ENCODE results near the gene UHMK1.

UHMK1 gene

GRCh38 chr1:162527314-162527713 lies 29.7 kb downstream of the UHMK1 start:
- Histone ChIP-seq H3K9ac (ENCODE audit: low read length) (no peak overlapping the region), H3K9me3 (ENCODE audit: control insufficient read depth, insufficient read depth, low read depth, low read length) (no peaks in the 10 kb centered on the region), H3K36me3 (ENCODE audit: control insufficient read depth, insufficient read depth, low read length) (peaks cover 40% of the 10 kb centered on the region), H3K4me1 (ENCODE audit: control insufficient read depth, insufficient read depth, low read length) (peaks cover 10% of the 10 kb centered on the region), H3K27ac (ENCODE audit: low read depth, low read length) (no peak overlapping the region), H3K27me3 (ENCODE audit: control insufficient read depth, insufficient read depth, low read length) (no peaks in the 10 kb centered on the region), H3K4me3 (ENCODE audit: low read depth, low read length) (no peak overlapping the region)

- Histone ChIP-seq H3K4me1 (ENCODE audit: control insufficient read depth, insufficient read depth, low read length) (peaks cover 10% of the 10 kb centered on the region), H3K9me3 (ENCODE audit: control insufficient read depth, insufficient read depth, low read depth, low read length) (no peaks in the 10 kb centered on the region), H3K9ac (ENCODE audit: low read length) (no peak overlapping the region), H3K36me3 (ENCODE audit: control insufficient read depth, insufficient read depth, low read length) (peaks cover 9% of the 10 kb centered on the region), H3K4me3 (ENCODE audit: low read depth, low read length) (no peak overlapping the region), H3K27ac (ENCODE audit: low read depth, low read length) (no peak overlapping the region; the same call in 1 of the 2 replicates), H3K27me3 (ENCODE audit: control insufficient read depth, insufficient read depth, low read length) (no peaks in the 10 kb centered on the region)
Observed at GRCh38 chr1:162530307-162530987, 32.8 kb downstream of the UHMK1 start.

GRCh38 chr1:162530988-162531319 lies 33.3 kb downstream of the UHMK1 start:
- Histone ChIP-seq H3K9me3 (ENCODE audit: control insufficient read depth, insufficient read depth, low read depth, low read length) (no peaks in the 10 kb centered on the region), H3K27ac (ENCODE audit: low read depth, low read length) (no peak overlapping the region; the same call in 1 of the 2 replicates), H3K36me3 (ENCODE audit: control insufficient read depth, insufficient read depth, low read length) (peaks cover 4% of the 10 kb centered on the region), H3K4me1 (ENCODE audit: control insufficient read depth, insufficient read depth, low read length) (peaks cover 10% of the 10 kb centered on the region), H3K4me3 (ENCODE audit: low read depth, low read length) (no peak overlapping the region), H3K27me3 (ENCODE audit: control insufficient read depth, insufficient read depth, low read length) (no peaks in the 10 kb centered on the region), H3K9ac (ENCODE audit: low read length) (no peak overlapping the region)

- Histone ChIP-seq H3K27ac (ENCODE audit: low read depth, low read length) (no peak overlapping the region), H3K27me3 (ENCODE audit: control insufficient read depth, insufficient read depth, low read length) (no peaks in the 10 kb centered on the region), H3K9ac (ENCODE audit: low read length) (no peak overlapping the region), H3K36me3 (ENCODE audit: control insufficient read depth, insufficient read depth, low read length) (no peaks in the 10 kb centered on the region), H3K4me1 (ENCODE audit: control insufficient read depth, insufficient read depth, low read length) (peaks cover 3% of the 10 kb centered on the region), H3K9me3 (ENCODE audit: control insufficient read depth, insufficient read depth, low read depth, low read length) (no peaks in the 10 kb centered on the region), H3K4me3 (ENCODE audit: low read depth, low read length) (no peak overlapping the region)
Observed at GRCh38 chr1:162535501-162535900, 37.9 kb downstream of the UHMK1 start.

- Histone ChIP-seq H3K36me3 (ENCODE audit: control insufficient read depth, insufficient read depth, low read length) (no peaks in the 10 kb centered on the region), H3K27me3 (ENCODE audit: control insufficient read depth, insufficient read depth, low read length) (no peaks in the 10 kb centered on the region), H3K9me3 (ENCODE audit: control insufficient read depth, insufficient read depth, low read depth, low read length) (no peaks in the 10 kb centered on the region), H3K27ac (ENCODE audit: low read depth, low read length) (no peak overlapping the region), H3K9ac (ENCODE audit: low read length) (no peak overlapping the region), H3K4me3 (ENCODE audit: low read depth, low read length) (no peak overlapping the region), H3K4me1 (ENCODE audit: control insufficient read depth, insufficient read depth, low read length) (no peaks in the 10 kb centered on the region)
Observed at GRCh38 chr1:162536511-162536910, 38.9 kb downstream of the UHMK1 start.

- Histone ChIP-seq H3K4me3 (ENCODE audit: low read depth, low read length) (no peak overlapping the region), H3K9me3 (ENCODE audit: control insufficient read depth, insufficient read depth, low read depth, low read length) (no peaks in the 10 kb centered on the region), H3K27me3 (ENCODE audit: control insufficient read depth, insufficient read depth, low read length) (no peaks in the 10 kb centered on the region), H3K36me3 (ENCODE audit: control insufficient read depth, insufficient read depth, low read length) (no peaks in the 10 kb centered on the region), H3K4me1 (ENCODE audit: control insufficient read depth, insufficient read depth, low read length) (no peaks in the 10 kb centered on the region), H3K9ac (ENCODE audit: low read length) (no peak overlapping the region), H3K27ac (ENCODE audit: low read depth, low read length) (no peak overlapping the region)
Observed at GRCh38 chr1:162537216-162537615, 39.6 kb downstream of the UHMK1 start.

GRCh38 chr1:162538815-162539431 lies 41.3 kb downstream of the UHMK1 start:
- Histone ChIP-seq H3K27me3 (ENCODE audit: control insufficient read depth, insufficient read depth, low read length) (no peaks in the 10 kb centered on the region), H3K9ac (ENCODE audit: low read length) (no peak overlapping the region), H3K27ac (ENCODE audit: low read depth, low read length) (no peak overlapping the region), H3K36me3 (ENCODE audit: control insufficient read depth, insufficient read depth, low read length) (no peaks in the 10 kb centered on the region), H3K4me3 (ENCODE audit: low read depth, low read length) (no peak overlapping the region), H3K9me3 (ENCODE audit: control insufficient read depth, insufficient read depth, low read depth, low read length) (0 out of 2 replicates have a peak, but pooled peaks cover 5% of the 10 kb centered on the region), H3K4me1 (ENCODE audit: control insufficient read depth, insufficient read depth, low read length) (no peaks in the 10 kb centered on the region)

- Histone ChIP-seq H3K9me3 (ENCODE audit: control insufficient read depth, insufficient read depth, low read depth, low read length) (0 out of 2 replicates have a peak, but pooled peaks cover 5% of the 10 kb centered on the region), H3K4me3 (ENCODE audit: low read depth, low read length) (no peak overlapping the region), H3K9ac (ENCODE audit: low read length) (no peak overlapping the region), H3K27ac (ENCODE audit: low read depth, low read length) (no peak overlapping the region), H3K36me3 (ENCODE audit: control insufficient read depth, insufficient read depth, low read length) (no peaks in the 10 kb centered on the region), H3K27me3 (ENCODE audit: control insufficient read depth, insufficient read depth, low read length) (no peaks in the 10 kb centered on the region), H3K4me1 (ENCODE audit: control insufficient read depth, insufficient read depth, low read length) (no peaks in the 10 kb centered on the region)
Observed at GRCh38 chr1:162541619-162542141, 44.1 kb downstream of the UHMK1 start.

- H3K9me3 ChIP-seq (ENCODE audit: control insufficient read depth, insufficient read depth, low read depth, low read length), result 0 out of 2 replicates have a peak, but pooled peaks cover 5% of the 10 kb centered on the region
- no peak overlapping the region for H3K4me3 ChIP-seq (ENCODE audit: low read depth, low read length)
- H3K27me3 ChIP-seq (ENCODE audit: control insufficient read depth, insufficient read depth, low read length), result no peaks in the 10 kb centered on the region
- no peaks in the 10 kb centered on the region for H3K4me1 ChIP-seq (ENCODE audit: control insufficient read depth, insufficient read depth, low read length)
- no peak overlapping the region for H3K27ac ChIP-seq (ENCODE audit: low read depth, low read length)
- no peaks in the 10 kb centered on the region for H3K36me3 ChIP-seq (ENCODE audit: control insufficient read depth, insufficient read depth, low read length)
- H3K9ac ChIP-seq (ENCODE audit: low read length), result no peak overlapping the region
Observed at GRCh38 chr1:162543228-162543627, 45.6 kb downstream of the UHMK1 start.

GRCh38 chr1:162548170-162548569 lies 50.6 kb downstream of the UHMK1 start:
- 0 out of 2 replicates have a peak, but pooled peaks cover 2% of the 10 kb centered on the region for H3K9me3 ChIP-seq (ENCODE audit: control insufficient read depth, insufficient read depth, low read depth, low read length)
- no peak overlapping the region for H3K27ac ChIP-seq (ENCODE audit: low read depth, low read length)
- H3K36me3 ChIP-seq (ENCODE audit: control insufficient read depth, insufficient read depth, low read length), result no peaks in the 10 kb centered on the region
- H3K9ac ChIP-seq (ENCODE audit: low read length), result no peak overlapping the region
- no peaks in the 10 kb centered on the region for H3K4me1 ChIP-seq (ENCODE audit: control insufficient read depth, insufficient read depth, low read length)
- H3K4me3 ChIP-seq (ENCODE audit: low read depth, low read length), result no peak overlapping the region
- no peaks in the 10 kb centered on the region for H3K27me3 ChIP-seq (ENCODE audit: control insufficient read depth, insufficient read depth, low read length)

- H3K4me1 ChIP-seq (ENCODE audit: control insufficient read depth, insufficient read depth, low read length), result no peaks in the 10 kb centered on the region
- H3K9ac ChIP-seq (ENCODE audit: low read length), result no peak overlapping the region
- no peaks in the 10 kb centered on the region for H3K9me3 ChIP-seq (ENCODE audit: control insufficient read depth, insufficient read depth, low read depth, low read length)
- H3K27me3 ChIP-seq (ENCODE audit: control insufficient read depth, insufficient read depth, low read length), result no peaks in the 10 kb centered on the region
- no peak overlapping the region for H3K4me3 ChIP-seq (ENCODE audit: low read depth, low read length)
- no peaks in the 10 kb centered on the region for H3K36me3 ChIP-seq (ENCODE audit: control insufficient read depth, insufficient read depth, low read length)
- H3K27ac ChIP-seq (ENCODE audit: low read depth, low read length), result no peak overlapping the region
Observed at GRCh38 chr1:162549001-162549400, 51.4 kb downstream of the UHMK1 start.

Measured in HUES6 (cell line).